Tibial nerve (tissue), 4 donors: ENCODE data around the gene LRRC51. TPM values are rescaled to one million over a fixed set of nuclear protein-coding genes. Genes with fewer than 3 reads are reported as not detected.

Source experiments
- DNase-seq, 2 donors: peaks; one replicate each; pipeline ENCODE4 v3.0.0-alpha.2; 2019; ENCODE audit warnings: low spot score in 2 of 2
- H3K27ac ChIP-seq, 4 donors: fragments of 200-600 bp; sonication (generic) in 3 of 4; one replicate each; pipeline ENCODE4 v1.5.1; 2017 to 2019; ENCODE audit warnings: mild to moderate bottlenecking in 1 of 4
- H3K27me3 ChIP-seq, 2 donors: fragments of 200-600 bp; sonication (generic) in 1 of 2; one replicate each; pipeline versions ENCODE4 v1.5.1 to v1.6.0; 2017 to 2019
- H3K36me3 ChIP-seq, 3 donors: fragments of 200-600 bp; sonication (generic); one replicate each; pipeline ENCODE4 v1.5.1; 2018 to 2019
- H3K4me1 ChIP-seq, 4 donors: fragments of 200-600 bp; sonication (generic) in 3 of 4; one replicate each; pipeline ENCODE4 v1.5.1; 2017 to 2019
- H3K4me3 ChIP-seq, 4 donors: fragments of 200-600 bp; sonication (generic) in 3 of 4; one replicate each; pipeline ENCODE4 v1.5.1; 2017 to 2019; ENCODE audit warnings: mild to moderate bottlenecking in 1 of 4, moderate library complexity in 1 of 4
- H3K9me3 ChIP-seq, 4 donors: fragments of 200-600 bp; sonication (generic) in 3 of 4; one replicate each; pipeline ENCODE4 v1.5.1; 2017 to 2019
- EP300 ChIP-seq, 2 donors: sonication (generic); formaldehyde crosslinking; IDR thresholded peaks; one replicate each; pipeline ENCODE4 v1.6.1; 2017; ENCODE audit warnings: antibody characterized with exemption in 2 of 2, mild to moderate bottlenecking in 1 of 2
- POLR2A ChIP-seq, 2 donors: fragments of 450-650 bp; IDR thresholded peaks; one replicate each; pipeline ENCODE4 v1.6.1; 2017; ENCODE audit warnings: antibody characterized with exemption in 2 of 2, mild to moderate bottlenecking in 2 of 2, moderate library complexity in 2 of 2
- WGBS, 2 donors: methylation state at CpG; one replicate each; pipeline ENCODE4 v1.1.5; 2018; 5-methylcytosine and 5-hydroxymethylcytosine counted together
- total RNA-seq, 4 donors: library from RNA; depleted of rRNA; stranded (reverse); fragments of >200 nt; gene quantifications; one replicate each; pipeline ENCODE4 v1.1.0, GENCODE V29; 2016
- TF ChIP-seq, protein P1 (sequence below), 5 experiments: fragments of 200-600 bp in 3 of 5; fragments of 450-650 bp in 2 of 5; sonication (generic) in 3 of 5; IDR thresholded peaks; one replicate each; pipeline ENCODE4 v1.5.1; 2016 to 2019; ENCODE audit warnings: antibody characterized with exemption in 5 of 5, mild to moderate bottlenecking in 3 of 5, moderate library complexity in 2 of 5

LRRC51 gene
- total RNA-seq, 4 donors from 2014 or later: 7.3 to 10.8 (median 9.2) TPM

DNA sequence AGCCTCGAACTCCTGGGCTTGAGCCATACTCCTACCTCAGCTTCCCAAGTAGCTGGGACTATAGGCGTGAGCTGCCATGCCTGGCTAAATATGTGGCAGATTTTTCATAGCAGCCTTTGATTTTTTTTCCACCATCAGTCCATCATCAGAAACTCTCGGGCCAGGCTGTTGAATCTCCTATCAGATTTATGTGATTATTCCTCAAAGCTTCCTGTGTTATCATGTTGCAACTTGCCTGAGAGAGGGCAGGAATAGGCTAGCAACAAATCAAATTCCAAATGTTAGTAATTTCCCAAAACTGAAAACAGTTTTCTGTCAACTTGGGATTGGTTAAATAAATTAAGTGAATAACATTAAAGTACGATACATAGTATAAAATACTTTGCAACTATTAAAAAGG, 3.4 kb downstream of the LRRC51 start:
- DNase-seq: no peak
- WGBS, 2 donors: 85 to 90% methylated on average over 4 of the region's 4 CpGs
- Histone ChIP-seq H3K4me3 (no peak overlapping the region), H3K36me3 (peaks cover 0 to 23% (median 0%) of the 10 kb centered on the region in 3 donors), H3K4me1 (peaks cover 0 to 18% (median 9%) of the 10 kb centered on the region in 4 donors), H3K27ac (no peak overlapping the region), H3K9me3 (no peaks in the 10 kb centered on the region), H3K27me3 (no peaks in the 10 kb centered on the region)
- TF ChIP-seq POLR2A (IDR thresholded peaks at IDR 0.05) (no peak), EP300 (IDR thresholded peaks at IDR 0.05) (no peak)
- TF ChIP-seq, protein P1, sequence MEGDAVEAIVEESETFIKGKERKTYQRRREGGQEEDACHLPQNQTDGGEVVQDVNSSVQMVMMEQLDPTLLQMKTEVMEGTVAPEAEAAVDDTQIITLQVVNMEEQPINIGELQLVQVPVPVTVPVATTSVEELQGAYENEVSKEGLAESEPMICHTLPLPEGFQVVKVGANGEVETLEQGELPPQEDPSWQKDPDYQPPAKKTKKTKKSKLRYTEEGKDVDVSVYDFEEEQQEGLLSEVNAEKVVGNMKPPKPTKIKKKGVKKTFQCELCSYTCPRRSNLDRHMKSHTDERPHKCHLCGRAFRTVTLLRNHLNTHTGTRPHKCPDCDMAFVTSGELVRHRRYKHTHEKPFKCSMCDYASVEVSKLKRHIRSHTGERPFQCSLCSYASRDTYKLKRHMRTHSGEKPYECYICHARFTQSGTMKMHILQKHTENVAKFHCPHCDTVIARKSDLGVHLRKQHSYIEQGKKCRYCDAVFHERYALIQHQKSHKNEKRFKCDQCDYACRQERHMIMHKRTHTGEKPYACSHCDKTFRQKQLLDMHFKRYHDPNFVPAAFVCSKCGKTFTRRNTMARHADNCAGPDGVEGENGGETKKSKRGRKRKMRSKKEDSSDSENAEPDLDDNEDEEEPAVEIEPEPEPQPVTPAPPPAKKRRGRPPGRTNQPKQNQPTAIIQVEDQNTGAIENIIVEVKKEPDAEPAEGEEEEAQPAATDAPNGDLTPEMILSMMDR (IDR thresholded peaks at IDR 0.05): no peak

DNA sequence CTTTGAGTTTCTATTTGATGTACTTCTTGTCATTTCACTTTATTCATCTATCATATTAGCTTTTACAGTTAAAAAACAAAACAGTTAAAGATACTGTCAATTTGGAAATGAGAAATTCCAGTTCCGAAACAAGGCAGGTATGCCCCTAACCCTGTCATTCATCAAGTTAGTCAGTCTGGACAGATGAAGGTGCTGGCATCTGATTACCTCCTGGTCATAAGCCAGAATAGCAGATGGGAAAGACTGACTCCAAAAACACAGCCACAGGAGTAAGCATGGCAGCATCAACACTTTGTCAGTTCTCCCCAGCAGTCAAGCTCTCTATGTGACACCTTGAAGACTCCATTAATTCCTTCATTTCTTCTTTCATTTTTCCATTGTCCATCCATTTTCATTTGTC, 4.3 kb downstream of the LRRC51 start:
- Histone ChIP-seq H3K27me3 (no peaks in the 10 kb centered on the region), H3K9me3 (no peaks in the 10 kb centered on the region), H3K4me1 (peaks cover 0 to 9% (median 4%) of the 10 kb centered on the region in 4 donors), H3K4me3 (no peak overlapping the region), H3K36me3 (peaks cover 0 to 32% (median 0%) of the 10 kb centered on the region in 3 donors), H3K27ac (peak overlapping the region in 2 of 4 donors; percentile 13 to 22)
- 77 to 100% methylated on average over 1 of the region's 1 CpG for WGBS, 2 donors
- TF ChIP-seq, protein P1 (IDR thresholded peaks at IDR 0.05): no peak
- DNase-seq: no peak

DNA sequence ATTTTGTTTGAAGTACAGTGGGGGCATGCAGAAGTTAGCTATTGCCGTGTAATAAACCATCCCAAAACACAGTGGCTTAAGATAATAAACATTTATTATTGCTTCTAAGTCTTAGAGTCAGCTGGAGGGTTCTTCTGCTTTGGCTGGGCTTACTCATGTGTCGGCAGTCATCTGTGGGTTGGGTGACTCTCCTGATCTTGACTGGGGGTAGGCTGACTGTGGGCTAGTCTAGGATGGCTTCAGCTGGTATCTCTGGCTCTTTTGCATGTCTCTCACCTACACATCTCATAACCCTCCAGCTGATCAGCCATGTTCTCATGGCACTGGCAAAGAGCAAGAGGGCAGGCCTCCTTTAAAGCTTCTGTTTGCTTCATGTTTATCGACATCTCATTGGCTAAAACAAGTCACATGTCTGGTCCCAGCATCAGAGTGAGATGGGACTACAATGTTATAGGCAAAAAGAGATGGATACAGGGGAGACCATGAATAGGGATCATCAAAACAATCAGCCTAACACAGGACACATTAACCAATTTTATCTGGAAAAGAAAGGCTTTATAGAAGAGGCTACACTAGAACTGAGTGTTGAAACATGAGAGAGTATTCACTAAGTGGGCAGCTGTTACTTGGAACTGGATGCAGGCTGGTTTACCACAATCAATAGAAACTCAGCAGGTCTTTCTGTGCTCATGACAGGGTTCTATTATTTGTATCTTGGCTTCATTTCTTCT, 5.1 kb downstream of the LRRC51 start:
- Histone ChIP-seq H3K4me1 (peaks cover 0 to 11% (median 5%) of the 10 kb centered on the region in 4 donors), H3K36me3 (peaks cover 0 to 37% (median 0%) of the 10 kb centered on the region in 3 donors), H3K27me3 (no peaks in the 10 kb centered on the region), H3K4me3 (no peak overlapping the region), H3K9me3 (no peaks in the 10 kb centered on the region), H3K27ac (peak overlapping the region in 3 of 4 donors; percentile 13 to 45 (median 22))
- TF ChIP-seq POLR2A (IDR thresholded peaks at IDR 0.05) (no peak), EP300 (IDR thresholded peaks at IDR 0.05) (no peak)
- TF ChIP-seq, protein P1 (IDR thresholded peaks at IDR 0.05): no peak
- WGBS, 2 donors: 85 to 86% methylated on average over 3 of the region's 3 CpGs
- no peak for DNase-seq

DNA sequence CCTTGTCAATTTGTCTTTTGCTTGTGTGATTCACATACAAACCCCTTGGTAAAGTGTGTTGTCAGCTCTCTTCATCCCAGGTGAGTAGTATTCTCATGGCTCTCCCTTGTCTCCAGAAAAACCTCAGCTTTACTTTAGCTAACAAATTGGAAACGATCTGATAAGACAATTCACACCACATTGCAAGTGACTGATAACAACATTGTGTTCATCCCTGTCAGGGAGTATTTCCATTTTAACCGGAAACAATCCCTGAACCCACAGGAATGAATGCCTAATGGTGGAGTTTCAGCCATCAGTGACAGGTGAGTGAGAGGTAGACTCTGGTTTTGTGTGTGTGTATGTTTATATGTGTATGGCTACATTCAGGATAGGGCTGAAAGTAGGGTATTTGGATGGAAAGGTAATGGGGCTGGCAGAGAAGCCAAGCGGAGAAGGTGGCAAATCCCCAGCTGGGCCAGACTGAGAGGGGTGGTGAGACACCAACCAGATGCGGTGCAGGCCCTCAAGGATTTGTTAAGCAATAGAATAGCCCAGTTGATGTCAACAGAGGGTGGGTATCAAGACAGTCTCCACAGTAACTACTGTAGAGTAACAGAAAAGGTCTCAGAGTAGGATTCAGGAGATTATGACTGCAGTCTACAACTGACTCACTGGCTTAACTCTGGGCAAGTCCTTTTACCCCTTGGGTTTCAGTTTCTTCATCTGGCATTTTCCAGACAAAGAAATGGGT, 7.6 kb downstream of the LRRC51 start:
- WGBS, 2 donors: 88 to 93% methylated on average over 4 of the region's 4 CpGs
- Histone ChIP-seq H3K9me3 (no peaks in the 10 kb centered on the region), H3K27me3 (no peaks in the 10 kb centered on the region), H3K27ac (no peak overlapping the region), H3K4me3 (no peak overlapping the region), H3K36me3 (peaks cover 0 to 38% (median 0%) of the 10 kb centered on the region in 3 donors), H3K4me1 (peaks cover 0 to 15% (median 7%) of the 10 kb centered on the region in 4 donors)
- no peak for DNase-seq
- TF ChIP-seq, protein P1 (IDR thresholded peaks at IDR 0.05): no peak
- TF ChIP-seq POLR2A (IDR thresholded peaks at IDR 0.05) (no peak), EP300 (IDR thresholded peaks at IDR 0.05) (no peak)

DNA sequence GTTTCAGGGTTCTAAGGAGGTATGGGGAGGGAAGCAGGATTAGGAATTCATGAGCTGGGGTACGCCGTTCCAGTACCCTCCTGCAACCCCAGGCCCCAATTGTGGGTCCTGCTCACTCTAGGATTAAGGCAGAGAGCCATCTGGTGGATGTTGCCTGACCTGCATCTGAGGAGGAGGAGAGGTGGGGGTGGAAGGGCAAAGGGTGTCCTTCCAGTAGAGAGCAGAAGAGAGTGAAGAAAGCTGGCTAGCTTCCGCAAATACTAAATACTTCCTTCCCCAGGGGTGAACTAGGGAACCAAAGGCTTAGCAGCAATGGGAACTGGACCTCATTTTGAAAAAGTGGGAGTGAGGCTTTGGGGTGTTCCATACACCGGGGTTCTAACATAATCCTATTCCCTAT, 10.6 kb downstream of the LRRC51 start:
- no peaks in the 10 kb centered on the region for H3K27me3 ChIP-seq
- no peak overlapping the region for H3K4me3 ChIP-seq
- peaks cover 0 to 60% (median 0%) of the 10 kb centered on the region in 3 donors for H3K36me3 ChIP-seq
- H3K4me1 ChIP-seq: peaks cover 0 to 15% (median 7%) of the 10 kb centered on the region in 4 donors
- TF ChIP-seq POLR2A (IDR thresholded peaks at IDR 0.05) (no peak), EP300 (IDR thresholded peaks at IDR 0.05) (peak in 1 of 2 donors; percentile 67)
- TF ChIP-seq, protein P1 (IDR thresholded peaks at IDR 0.05): peak; percentile 71 to 95 (median 86)
- DNase-seq: peak; percentile 54 to 91
- H3K9me3 ChIP-seq: no peaks in the 10 kb centered on the region
- 24 to 25% methylated on average over 4 of the region's 4 CpGs for WGBS, 2 donors
- peak overlapping the region in 3 of 4 donors; percentile 34 to 59 (median 54) for H3K27ac ChIP-seq
